ENCODE data around the gene SYTL5.

DNA sequence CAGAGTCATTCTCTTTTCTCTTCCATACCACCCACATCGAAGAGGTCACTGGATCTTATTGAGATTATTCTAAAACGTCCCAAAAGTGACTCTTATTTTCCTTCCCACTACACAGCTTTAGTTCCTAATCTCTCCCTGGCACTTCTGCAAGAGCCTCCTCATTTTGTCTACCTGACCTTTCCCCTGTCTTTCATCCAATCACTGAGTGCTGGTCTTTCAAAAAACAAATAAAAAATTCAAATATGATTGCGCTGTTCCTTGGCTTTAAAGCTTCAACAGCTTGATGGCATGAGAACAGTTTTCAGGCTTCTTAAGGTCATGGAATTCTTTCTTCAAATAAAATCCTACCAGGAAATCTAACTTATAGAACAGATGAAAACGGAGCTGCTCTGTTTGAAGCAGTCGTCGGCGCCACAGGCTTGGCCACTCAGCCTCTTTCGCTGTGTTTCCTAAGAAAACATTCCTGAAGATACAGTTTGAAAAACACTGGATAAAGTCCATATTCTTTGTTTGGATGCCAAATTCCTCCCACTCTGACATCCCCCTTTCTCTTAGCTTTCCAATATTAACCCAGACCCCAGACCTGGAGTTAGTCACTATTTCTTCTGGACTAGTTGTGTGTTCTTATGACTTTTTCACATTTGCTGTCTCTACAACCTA is 12.5 kb downstream of the SYTL5 start:
- TF ChIP-seq, protein P1, sequence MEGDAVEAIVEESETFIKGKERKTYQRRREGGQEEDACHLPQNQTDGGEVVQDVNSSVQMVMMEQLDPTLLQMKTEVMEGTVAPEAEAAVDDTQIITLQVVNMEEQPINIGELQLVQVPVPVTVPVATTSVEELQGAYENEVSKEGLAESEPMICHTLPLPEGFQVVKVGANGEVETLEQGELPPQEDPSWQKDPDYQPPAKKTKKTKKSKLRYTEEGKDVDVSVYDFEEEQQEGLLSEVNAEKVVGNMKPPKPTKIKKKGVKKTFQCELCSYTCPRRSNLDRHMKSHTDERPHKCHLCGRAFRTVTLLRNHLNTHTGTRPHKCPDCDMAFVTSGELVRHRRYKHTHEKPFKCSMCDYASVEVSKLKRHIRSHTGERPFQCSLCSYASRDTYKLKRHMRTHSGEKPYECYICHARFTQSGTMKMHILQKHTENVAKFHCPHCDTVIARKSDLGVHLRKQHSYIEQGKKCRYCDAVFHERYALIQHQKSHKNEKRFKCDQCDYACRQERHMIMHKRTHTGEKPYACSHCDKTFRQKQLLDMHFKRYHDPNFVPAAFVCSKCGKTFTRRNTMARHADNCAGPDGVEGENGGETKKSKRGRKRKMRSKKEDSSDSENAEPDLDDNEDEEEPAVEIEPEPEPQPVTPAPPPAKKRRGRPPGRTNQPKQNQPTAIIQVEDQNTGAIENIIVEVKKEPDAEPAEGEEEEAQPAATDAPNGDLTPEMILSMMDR (IDR thresholded peaks at IDR 0.05) = no peak
- no peak for TF ChIP-seq POLR2A (IDR thresholded peaks at IDR 0.05)

All from testis (tissue), 2 donors.